ENCODE measurements around the gene PRKACA. TPM values are rescaled to one million over a fixed set of nuclear protein-coding genes. Genes with fewer than 3 reads are reported as not detected.

PRKACA gene
- total and polyA plus RNA-seq, 10 of the 15 experiments (the other 5 are each of a cell fraction or from before 2014, with no cell fraction given) = 0.53 to 68.5 (median 11.2) TPM

DNA sequence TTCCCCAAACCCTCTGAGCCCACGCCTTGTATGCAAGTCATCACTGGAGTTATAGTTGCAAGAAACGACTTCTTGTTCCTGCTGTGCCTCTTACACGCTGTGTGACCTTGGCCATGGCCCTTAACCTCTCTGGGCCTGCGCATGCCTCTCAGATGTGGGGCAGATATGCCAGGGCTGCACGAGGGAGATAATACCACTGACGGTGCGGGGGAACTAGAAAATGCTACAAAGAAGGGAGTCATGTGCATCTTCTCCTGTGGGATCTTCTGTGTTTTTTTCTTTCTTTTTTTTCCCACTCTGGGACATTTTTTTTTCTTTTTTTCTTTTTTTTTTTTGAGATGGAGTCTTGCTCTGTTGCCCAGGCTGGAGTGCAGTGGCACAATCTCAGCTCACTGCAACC is 22.7 kb downstream of the PRKACA start:
- CTCF ChIA-PET = interaction anchor here (0.5 to 1.9 kb wide), 3 partner anchors 14 to 267 kb away, joined by 4 to 5 read pairs (median 4); partner anchors contain the start of gene ASF1B
- no peak overlapping the region for H2AFZ ChIP-seq (ENCODE audit: control insufficient read depth, low read depth, low read length)
- H3K9ac ChIP-seq (ENCODE audit: control insufficient read depth, insufficient read depth, low read length) = no peak overlapping the region
- no peak overlapping the region for H3K4me2 ChIP-seq (ENCODE audit: control insufficient read depth, insufficient read depth)
- no peaks in the 10 kb centered on the region for H4K20me1 ChIP-seq (ENCODE audit: control insufficient read depth, insufficient read depth)
- intact Hi-C loops (cut with micrococcal nuclease; ENCODE audit: unreplicated experiment) = no loop called here
- TF ChIP-seq RAD21 (IDR thresholded peaks at IDR 0.05; ENCODE audit: insufficient read depth, low read depth, low read length) (no peak), SIN3A (IDR thresholded peaks at IDR 0.05; ENCODE audit: low read depth, low read length) (no peak)
- TF ChIP-seq, protein P1, sequence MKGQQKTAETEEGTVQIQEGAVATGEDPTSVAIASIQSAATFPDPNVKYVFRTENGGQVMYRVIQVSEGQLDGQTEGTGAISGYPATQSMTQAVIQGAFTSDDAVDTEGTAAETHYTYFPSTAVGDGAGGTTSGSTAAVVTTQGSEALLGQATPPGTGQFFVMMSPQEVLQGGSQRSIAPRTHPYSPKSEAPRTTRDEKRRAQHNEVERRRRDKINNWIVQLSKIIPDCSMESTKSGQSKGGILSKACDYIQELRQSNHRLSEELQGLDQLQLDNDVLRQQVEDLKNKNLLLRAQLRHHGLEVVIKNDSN (IDR thresholded peaks at IDR 0.05; ENCODE audit: borderline replicate concordance, extremely low read length, insufficient read depth, low read depth, low read length) = no peak
- no peak overlapping the region for H3K27ac ChIP-seq (ENCODE audit: control insufficient read depth, insufficient read depth)
- DNase-seq (ENCODE audit: low read depth, low spot score) = no peak
- peaks cover 0 to 10% of the 10 kb centered on the region in 2 experiments for H3K36me3 ChIP-seq (ENCODE audit: control insufficient read depth in 2 of 2, insufficient read depth in 2 of 2, low read length in 1 of 2)
- in situ Hi-C loops (cut with MboI) = no loop called here
- H3K4me3 ChIP-seq = no peak overlapping the region
- SMC1A ChIA-PET (ENCODE audit: uncharacterized antibody, unreplicated experiment) = no interaction called here
- H3K9me3 ChIP-seq (replicated peaks; ENCODE audit: control insufficient read depth, insufficient read depth, low read length) = peaks cover 2% of the 10 kb centered on the region; the same call in 1 of the 3 replicates
- H3K4me1 ChIP-seq (ENCODE audit: control insufficient read depth, insufficient read depth, low read length) = no peaks in the 10 kb centered on the region
- H3K79me2 ChIP-seq (ENCODE audit: control insufficient read depth, insufficient read depth, low read length) = no peaks in the 10 kb centered on the region; the same call in 1 of the 2 replicates
- ATAC-seq = no peak
- no peaks in the 10 kb centered on the region for H3K27me3 ChIP-seq (replicated peaks in 1 of 2; ENCODE audit: control insufficient read depth in 2 of 2, insufficient read depth in 2 of 2, low read length in 1 of 2)
- FAIRE-seq = no peak
- RAD21 ChIA-PET (ENCODE audit: unreplicated experiment) = no interaction called here
- POLR2A ChIA-PET = interaction anchor here (4.1 kb wide), 1 partner anchor 13 kb away, joined by 23 read pairs; no protein-coding TSS in a partner anchor
- 86% methylated on average over 7 of the region's 7 CpGs for WGBS (ENCODE audit: insufficient coverage, insufficient replicate concordance, low lambda C conversion rate, missing lambda C conversion rate)
- TSS peak; percentile 46 for BruUV-seq (replicated peaks)

DNA sequence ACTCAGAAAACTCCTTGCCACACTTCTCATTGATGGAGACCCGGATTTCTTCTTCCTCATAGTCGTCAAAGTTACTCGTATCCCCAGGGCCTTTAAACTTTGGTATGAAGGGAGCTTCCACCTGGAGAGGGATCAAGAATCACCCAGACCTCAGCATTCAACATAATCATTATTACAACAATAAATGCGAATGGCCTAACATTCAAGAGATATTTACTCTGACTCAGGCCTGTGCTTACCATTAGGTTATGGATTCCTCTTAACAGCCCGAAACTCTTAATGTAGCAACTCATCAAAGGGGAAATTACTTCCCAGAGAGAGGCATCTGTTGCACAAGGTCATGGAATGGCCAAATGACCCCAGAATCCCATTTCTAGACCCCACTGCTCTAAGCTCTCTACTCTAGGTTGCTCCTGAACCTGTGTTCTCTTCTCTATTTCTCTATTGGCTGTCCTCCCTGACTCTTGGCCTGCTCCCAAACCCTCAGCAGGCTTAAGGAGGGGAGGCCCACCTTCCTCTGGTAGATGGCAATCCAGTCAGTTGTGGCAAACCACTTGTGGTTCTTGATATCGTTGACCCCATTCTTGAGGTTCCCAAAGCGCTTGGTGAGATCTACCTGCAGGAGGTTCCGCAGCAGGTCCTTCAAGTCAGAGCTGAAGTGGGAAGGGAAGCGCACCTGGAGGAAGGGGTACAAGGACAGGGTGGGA is 24.3 kb downstream of the PRKACA start:
- intact Hi-C loops (cut with micrococcal nuclease; ENCODE audit: unreplicated experiment) (no loop called here), in situ Hi-C loops (cut with MboI) (no loop called here)
- H3K4me1 ChIP-seq (ENCODE audit: control insufficient read depth, insufficient read depth, low read length) = peaks cover 7% of the 10 kb centered on the region; the same call in 1 of the 2 replicates
- SMC1A ChIA-PET (ENCODE audit: uncharacterized antibody, unreplicated experiment) = no interaction called here
- ATAC-seq (no peak), DNase-seq (ENCODE audit: low read depth, low spot score) (no peak), FAIRE-seq (peak; percentile 64)
- RAD21 ChIA-PET (ENCODE audit: unreplicated experiment) = interaction anchor here (0.8 kb wide), 1 partner anchor 11 kb away, joined by 4 read pairs; no protein-coding TSS in a partner anchor
- no peak overlapping the region for H3K27ac ChIP-seq (ENCODE audit: control insufficient read depth, insufficient read depth)
- peak; percentile 46; the same call in 1 of the 2 replicates for TF ChIP-seq SMARCA5 (IDR thresholded peaks at IDR 0.05)
- TF ChIP-seq, protein P2, sequence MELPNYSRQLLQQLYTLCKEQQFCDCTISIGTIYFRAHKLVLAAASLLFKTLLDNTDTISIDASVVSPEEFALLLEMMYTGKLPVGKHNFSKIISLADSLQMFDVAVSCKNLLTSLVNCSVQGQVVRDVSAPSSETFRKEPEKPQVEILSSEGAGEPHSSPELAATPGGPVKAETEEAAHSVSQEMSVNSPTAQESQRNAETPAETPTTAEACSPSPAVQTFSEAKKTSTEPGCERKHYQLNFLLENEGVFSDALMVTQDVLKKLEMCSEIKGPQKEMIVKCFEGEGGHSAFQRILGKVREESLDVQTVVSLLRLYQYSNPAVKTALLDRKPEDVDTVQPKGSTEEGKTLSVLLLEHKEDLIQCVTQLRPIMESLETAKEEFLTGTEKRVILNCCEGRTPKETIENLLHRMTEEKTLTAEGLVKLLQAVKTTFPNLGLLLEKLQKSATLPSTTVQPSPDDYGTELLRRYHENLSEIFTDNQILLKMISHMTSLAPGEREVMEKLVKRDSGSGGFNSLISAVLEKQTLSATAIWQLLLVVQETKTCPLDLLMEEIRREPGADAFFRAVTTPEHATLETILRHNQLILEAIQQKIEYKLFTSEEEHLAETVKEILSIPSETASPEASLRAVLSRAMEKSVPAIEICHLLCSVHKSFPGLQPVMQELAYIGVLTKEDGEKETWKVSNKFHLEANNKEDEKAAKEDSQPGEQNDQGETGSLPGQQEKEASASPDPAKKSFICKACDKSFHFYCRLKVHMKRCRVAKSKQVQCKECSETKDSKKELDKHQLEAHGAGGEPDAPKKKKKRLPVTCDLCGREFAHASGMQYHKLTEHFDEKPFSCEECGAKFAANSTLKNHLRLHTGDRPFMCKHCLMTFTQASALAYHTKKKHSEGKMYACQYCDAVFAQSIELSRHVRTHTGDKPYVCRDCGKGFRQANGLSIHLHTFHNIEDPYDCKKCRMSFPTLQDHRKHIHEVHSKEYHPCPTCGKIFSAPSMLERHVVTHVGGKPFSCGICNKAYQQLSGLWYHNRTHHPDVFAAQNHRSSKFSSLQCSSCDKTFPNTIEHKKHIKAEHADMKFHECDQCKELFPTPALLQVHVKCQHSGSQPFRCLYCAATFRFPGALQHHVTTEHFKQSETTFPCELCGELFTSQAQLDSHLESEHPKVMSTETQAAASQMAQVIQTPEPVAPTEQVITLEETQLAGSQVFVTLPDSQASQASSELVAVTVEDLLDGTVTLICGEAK (IDR thresholded peaks at IDR 0.05; ENCODE audit: borderline replicate concordance) = no peak
- H3K9me3 ChIP-seq (replicated peaks; ENCODE audit: control insufficient read depth, insufficient read depth, low read length) = peaks cover 2% of the 10 kb centered on the region; the same call in 1 of the 3 replicates
- WGBS (ENCODE audit: insufficient coverage, insufficient replicate concordance, low lambda C conversion rate, missing lambda C conversion rate) = 94% methylated on average over 9 of the region's 9 CpGs
- H3K79me2 ChIP-seq (ENCODE audit: control insufficient read depth, insufficient read depth, low read length) = peaks cover 6% of the 10 kb centered on the region
- no peaks in the 10 kb centered on the region for H4K20me1 ChIP-seq (ENCODE audit: control insufficient read depth, insufficient read depth)
- no peaks in the 10 kb centered on the region for H3K27me3 ChIP-seq (replicated peaks in 1 of 2; ENCODE audit: control insufficient read depth in 2 of 2, insufficient read depth in 2 of 2, low read length in 1 of 2)
- H2AFZ ChIP-seq (ENCODE audit: control insufficient read depth, low read depth, low read length) = no peak overlapping the region
- CTCF ChIA-PET = interaction anchor here (1.1 to 1.2 kb wide), 2 partner anchors 21 to 43 kb away, joined by 4 to 5 read pairs; partner anchors contain the start of gene ASF1B
- no TSS peak for BruUV-seq (replicated peaks)
- no peak overlapping the region for H3K4me3 ChIP-seq
- no peak overlapping the region for H3K9ac ChIP-seq (ENCODE audit: control insufficient read depth, insufficient read depth, low read length)
- POLR2A ChIA-PET = interaction anchor here (0.5 to 4.1 kb wide), 3 partner anchors 11 to 327 kb away, joined by 3 to 23 read pairs (median 4); no protein-coding TSS in a partner anchor
- no peak overlapping the region for H3K4me2 ChIP-seq (ENCODE audit: control insufficient read depth, insufficient read depth)
- peaks cover 2 to 13% of the 10 kb centered on the region in 2 experiments for H3K36me3 ChIP-seq (ENCODE audit: control insufficient read depth in 2 of 2, insufficient read depth in 2 of 2, low read length in 1 of 2)

Measured in GM12878 (cell line).